ENCODE results near the gene BNIP5.

GRCh38 chr6:36276581-36277536 lies 59.8 kb downstream of the BNIP5 start:
- TF ChIP-seq, protein P1, sequence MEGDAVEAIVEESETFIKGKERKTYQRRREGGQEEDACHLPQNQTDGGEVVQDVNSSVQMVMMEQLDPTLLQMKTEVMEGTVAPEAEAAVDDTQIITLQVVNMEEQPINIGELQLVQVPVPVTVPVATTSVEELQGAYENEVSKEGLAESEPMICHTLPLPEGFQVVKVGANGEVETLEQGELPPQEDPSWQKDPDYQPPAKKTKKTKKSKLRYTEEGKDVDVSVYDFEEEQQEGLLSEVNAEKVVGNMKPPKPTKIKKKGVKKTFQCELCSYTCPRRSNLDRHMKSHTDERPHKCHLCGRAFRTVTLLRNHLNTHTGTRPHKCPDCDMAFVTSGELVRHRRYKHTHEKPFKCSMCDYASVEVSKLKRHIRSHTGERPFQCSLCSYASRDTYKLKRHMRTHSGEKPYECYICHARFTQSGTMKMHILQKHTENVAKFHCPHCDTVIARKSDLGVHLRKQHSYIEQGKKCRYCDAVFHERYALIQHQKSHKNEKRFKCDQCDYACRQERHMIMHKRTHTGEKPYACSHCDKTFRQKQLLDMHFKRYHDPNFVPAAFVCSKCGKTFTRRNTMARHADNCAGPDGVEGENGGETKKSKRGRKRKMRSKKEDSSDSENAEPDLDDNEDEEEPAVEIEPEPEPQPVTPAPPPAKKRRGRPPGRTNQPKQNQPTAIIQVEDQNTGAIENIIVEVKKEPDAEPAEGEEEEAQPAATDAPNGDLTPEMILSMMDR (IDR thresholded peaks at IDR 0.05) = no peak
- TF ChIP-seq POLR2A (IDR thresholded peaks at IDR 0.05) = no peak

All from testis (tissue), 2 donors.